Measurements from ENCODE around the gene CFAP46.
"Not testable (repeated sequence)": the region's sequence is repeated elsewhere in the genome, so short reads cannot be mapped to it uniquely, and the experiment has no call there.

Gene CFAP46

DNA sequence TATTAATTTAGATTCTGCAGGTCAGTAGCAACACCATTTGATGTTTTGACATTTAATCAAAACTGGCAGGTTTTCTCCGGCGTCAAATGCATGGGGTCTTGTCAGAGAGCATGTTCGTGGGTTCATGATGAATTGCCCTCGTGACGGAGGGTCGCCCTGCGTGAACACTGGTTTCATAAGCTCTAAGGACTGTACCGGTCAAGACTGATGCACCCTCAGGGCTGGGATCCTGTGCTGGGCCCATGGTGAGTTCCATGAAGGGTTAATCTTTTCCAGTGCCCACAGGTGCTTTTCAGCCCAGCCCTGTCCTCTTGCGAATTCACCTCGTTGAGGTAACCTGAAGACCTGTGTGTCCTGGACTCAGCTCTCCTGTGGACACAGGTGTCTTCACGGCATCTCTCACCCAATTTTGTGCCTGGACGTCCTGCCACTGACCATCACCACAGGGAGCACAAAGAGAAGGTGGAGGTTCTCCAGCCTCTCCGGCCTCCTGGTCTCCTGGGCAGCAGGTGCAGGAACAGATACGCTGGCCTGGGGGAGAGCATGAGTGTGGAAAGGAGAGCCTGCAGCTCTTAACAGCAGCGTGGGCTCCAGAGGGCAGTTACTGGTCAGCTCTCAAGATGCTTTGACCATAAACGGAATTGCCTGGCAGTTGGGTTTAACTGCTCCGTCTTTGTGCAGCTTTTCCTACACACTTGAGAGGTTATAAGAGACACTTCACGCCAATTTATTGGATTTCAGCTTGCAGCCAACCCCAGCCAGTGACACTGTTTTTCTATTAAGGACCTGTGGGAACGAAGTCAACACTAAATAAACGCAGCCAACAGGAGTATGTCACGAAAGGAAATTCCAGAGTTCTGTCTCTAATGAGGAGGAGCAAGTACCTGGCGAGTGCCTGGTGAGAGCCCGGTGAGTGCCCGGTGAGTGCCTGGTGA, 37.4 kb upstream of the CFAP46 start:
- no peak for DNase-seq

- no peak for DNase-seq
These were observed 36.2 kb upstream of the CFAP46 start for GRCh38 chr10:132978542-132978941.

DNA sequence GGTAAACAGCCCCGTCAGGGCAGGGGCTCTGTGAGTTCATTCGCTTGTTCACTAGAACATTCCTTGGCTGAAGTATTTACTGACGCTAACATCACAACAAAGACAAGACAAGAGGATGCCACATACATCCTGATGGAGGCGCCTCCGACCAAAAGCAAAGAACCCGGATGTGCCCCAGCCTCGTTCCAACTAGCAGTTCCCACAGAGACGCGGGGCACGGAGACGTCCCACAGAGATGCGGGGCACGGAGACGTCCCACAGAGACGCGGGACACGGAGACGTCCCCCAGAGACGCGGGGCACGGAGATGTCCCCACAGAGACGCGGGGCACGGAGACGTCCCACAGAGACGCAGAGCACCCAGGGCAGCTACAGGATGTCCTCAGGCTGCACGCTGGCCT, 35.4 kb upstream of the CFAP46 start:
- no peak for DNase-seq

DNA sequence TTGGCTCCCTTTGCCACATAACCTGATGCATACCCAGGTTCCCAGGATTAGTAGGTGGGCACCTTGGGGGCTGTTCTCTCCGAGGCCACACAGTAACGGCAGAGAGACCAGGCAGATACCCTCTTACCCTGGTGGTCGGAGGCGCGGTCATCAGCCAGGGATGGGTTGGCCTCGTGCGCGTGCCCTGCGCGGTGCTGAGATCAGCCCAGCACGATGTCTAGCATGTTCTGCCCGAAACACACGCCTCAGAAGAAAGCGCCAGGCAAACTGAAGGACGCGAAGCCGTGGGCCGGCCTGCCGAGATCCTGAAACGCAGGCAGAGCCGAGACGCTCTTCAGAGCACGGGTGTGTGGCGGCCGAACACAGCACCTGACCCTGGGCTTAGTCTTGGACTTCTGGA, 34.7 kb upstream of the CFAP46 start:
- no peak for DNase-seq

- DNase-seq = no peak
These were observed 33.7 kb upstream of the CFAP46 start for GRCh38 chr10:132975831-132976682.

GRCh38 chr10:132974886-132975830, 32.8 kb upstream of the CFAP46 start:
- no peak for DNase-seq

DNA sequence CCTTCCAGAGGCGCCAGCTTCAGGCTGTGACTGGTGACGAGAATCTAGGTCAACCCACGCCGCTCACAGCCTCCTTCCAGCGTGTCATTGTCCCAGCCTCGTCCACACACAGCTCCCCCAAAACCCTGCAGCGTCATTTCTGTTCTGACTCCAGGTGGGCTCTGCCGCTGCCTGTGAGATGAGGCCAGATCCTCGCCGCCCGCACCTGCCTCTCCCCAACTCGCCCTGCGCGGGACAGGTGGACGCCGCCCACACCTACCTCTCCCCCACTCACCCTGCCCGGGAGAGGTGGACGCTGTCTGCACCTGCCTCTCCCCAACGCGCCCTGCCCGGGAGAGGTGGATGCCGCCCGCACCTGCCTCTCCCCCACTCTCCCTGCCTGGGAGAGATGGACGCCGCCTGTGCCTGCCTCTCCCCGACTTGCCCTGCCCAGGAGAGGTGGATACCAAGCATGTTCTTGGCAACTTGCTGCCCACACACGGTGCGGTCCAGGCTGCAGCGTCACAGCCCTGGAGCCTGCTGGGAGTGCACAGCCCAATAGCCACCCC, 32.0 kb upstream of the CFAP46 start:
- DNase-seq = no peak

DNA sequence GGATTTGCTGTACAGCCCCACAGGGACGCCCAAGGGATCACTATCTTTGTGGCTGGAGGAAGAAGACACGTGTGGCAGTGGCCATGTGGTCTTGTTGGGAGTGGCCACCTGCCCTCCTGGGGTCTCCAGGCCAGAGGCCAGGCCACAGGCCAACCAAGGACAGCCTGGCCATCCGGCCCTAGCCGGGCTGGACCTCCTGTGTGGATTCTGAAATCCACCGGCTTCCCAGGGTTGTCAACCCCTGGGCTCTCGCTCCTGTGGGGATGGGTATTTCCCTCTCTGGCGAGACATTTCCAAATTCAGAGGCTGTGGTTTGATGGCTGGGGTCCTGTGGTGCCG, 31.5 kb upstream of the CFAP46 start:
- no peak for DNase-seq

GRCh38 chr10:132972986-132973902, 30.9 kb upstream of the CFAP46 start:
- no peak for DNase-seq

DNA sequence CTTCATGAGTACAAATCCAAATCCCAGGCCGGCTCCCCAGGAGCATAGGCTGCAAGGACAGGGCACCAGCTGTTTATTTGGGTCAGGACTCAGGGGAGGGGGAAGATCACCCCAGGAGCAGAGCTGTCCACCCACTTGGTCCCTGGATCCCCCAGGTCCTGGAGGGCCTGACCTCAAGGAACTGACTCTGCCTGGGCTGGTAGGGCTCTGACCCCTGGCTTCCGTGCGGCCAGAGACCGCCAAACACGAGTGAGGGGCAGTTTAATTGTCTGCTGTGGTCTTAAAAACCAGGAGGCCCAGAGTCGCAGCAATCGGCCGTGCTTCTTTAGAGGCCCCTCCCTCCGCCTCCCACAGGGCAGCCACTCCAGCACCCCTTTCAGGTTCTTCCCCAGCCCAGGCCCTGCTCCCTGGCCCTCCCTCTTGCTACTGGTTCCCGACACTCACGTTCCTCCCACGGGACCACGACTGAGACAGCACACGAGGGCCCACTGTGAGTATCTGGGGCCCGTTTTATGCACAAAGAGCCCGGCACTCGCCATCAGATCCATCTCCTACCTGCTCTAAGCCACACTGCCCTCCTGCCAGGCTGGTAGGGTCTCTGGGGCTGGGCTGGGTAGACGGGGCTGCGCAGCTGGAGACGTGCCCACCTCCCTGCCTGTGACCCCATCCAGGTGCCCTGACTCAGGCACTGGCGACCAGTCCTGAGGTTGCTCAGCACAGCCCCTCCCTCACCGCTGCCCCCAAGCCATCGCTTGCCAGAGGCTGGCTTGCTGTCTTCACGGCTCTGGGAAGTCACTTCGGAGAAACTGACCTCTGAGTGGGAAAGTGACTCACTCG, 30.0 kb upstream of the CFAP46 start:
- no peak for DNase-seq

GRCh38 chr10:132971448-132972148, 29.2 kb upstream of the CFAP46 start:
- no peak for DNase-seq

DNA sequence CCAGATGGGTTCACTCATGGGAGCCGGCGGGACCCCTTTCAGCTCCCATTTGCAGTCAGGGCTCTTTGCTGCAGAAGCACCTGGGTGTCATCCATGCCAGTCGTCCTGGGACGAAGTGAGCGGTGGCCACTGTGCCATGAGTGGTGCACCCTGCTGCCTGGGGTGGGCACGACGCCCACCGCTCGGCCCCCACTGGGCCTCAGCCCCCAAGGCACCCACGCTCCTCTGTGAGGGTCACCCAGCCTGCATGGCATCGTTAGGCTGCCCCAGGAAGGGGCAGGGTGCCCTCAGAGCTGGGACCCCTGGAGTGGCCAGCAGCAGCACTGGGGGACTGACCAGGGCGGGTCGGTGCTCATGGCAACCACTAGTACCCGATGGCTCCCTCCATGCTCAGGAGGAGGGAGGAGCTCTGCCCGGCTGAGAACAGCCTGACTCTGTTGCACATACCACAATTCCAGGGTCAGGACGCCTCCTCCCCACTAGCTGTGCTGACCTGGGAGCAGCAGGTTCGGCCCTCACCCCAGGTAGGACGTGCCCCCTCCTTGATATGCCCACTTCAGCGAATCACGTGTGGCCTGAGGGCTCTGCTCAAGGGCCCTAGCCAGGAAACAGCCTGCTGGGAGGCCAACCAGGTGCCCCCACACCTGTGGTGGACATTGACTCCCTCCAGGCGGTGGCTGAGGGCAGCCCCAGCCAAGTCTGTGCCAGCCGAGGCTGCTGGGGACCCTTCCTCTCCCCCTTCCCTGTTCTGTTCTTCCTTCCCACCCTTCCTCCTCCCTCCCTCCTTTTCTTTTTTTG, 28.5 kb upstream of the CFAP46 start:
- no peak for DNase-seq

GRCh38 chr10:132967540-132967939, 25.2 kb upstream of the CFAP46 start:
- no peak for DNase-seq

- no peak for DNase-seq
These were observed 23.2 kb upstream of the CFAP46 start for GRCh38 chr10:132965411-132966057.

DNA sequence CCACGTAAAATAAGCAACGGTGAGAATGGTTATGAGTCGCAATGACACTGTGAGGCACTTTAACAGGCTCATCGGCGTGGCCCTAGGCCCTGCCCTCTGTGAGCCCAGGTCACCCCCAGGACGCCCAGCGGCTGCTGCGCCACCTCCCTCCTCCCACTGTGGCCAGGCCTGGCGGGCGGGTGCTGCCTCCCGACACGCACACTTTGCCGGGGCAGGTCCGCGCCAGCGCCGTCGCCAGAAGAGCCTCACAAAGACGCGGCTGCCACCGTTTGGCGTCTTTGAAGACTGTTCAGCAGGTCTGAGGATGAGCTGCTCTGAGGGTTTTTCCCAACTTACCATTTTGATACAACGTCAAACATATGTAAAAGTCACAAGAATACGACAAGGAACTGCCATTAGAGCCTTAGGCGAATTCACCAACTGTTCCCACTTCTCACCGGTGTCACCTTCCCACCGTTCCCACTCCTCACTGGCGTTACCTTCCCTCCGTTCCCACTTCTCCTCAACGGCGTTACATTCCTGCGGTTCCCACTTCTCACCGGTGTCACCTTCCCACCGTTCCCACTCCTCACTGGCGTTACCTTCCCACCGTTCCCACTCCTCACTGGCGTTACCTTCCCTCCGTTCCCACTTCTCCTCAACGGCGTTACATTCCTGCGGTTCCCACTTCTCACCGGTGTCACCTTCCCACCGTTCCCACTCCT, 22.5 kb upstream of the CFAP46 start:
- DNase-seq = not testable (repeated sequence)

DNA sequence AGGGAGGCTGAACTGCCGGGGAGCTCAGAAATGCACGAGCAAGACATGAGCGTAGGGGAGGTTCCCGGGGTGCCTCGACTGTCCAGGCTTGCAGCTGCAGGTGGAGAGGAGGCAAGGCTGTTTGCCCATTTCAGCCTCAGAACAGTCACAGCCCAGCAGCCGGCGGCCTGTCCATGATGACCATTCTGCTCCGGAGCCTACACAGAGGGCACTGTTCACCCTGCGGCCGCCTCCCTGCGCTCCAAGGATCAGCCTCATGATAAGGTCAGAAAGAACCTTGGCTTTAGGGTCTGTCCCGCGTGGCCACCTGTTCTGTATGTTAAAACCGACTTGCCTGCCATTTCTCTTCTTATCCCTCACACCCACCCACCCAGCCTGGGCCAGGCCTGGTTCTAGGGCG, 21.9 kb upstream of the CFAP46 start:
- DNase-seq = no peak

- no peak for DNase-seq
These were observed 21.1 kb upstream of the CFAP46 start for GRCh38 chr10:132963430-132963960.
